Astrocyte of the cerebellum (primary cell): Measurements from ENCODE around the gene WNT3.

Experiments used
- DNase-seq: peaks from one replicate; pipeline ENCODE4 v3.0.0-alpha.2; 2011; ENCODE audit warnings: low read depth
- H3K4me3 ChIP-seq: 2 replicates; pipeline ENCODE4 v1.5.1; 2011; ENCODE audit warnings: mild to moderate bottlenecking, low read depth, low read length, moderate library complexity
- CTCF ChIP-seq: IDR thresholded peaks from 2 replicates; pipeline ENCODE4 v1.5.1; 2012; ENCODE audit warnings: low read length, low read depth, moderate library complexity, mild to moderate bottlenecking; ENCODE audit errors: missing control alignments
- in situ Hi-C: cut with HindIII; loops from 2 replicates; pipeline ENCODE4 v1.10.0; 2017; ENCODE audit warnings: low sequenced_read_pairs

WNT3 gene

GRCh38 chr17:46756081-46756735 lies 62.3 kb downstream of the WNT3 start:
- in situ Hi-C loops = no loop called here
- H3K4me3 ChIP-seq = no peak overlapping the region
- DNase-seq = no peak
- TF ChIP-seq CTCF = no peak

GRCh38 chr17:46753776-46754175 lies 64.7 kb downstream of the WNT3 start:
- no peak overlapping the region for H3K4me3 ChIP-seq
- TF ChIP-seq CTCF = no peak
- in situ Hi-C loops = no loop called here
- DNase-seq = no peak

GRCh38 chr17:46751425-46751824 lies 67.1 kb downstream of the WNT3 start:
- no peak for DNase-seq
- TF ChIP-seq CTCF = no peak
- in situ Hi-C loops = no loop called here
- H3K4me3 ChIP-seq = no peak overlapping the region

- in situ Hi-C loops = no loop called here
- no peak for DNase-seq
- H3K4me3 ChIP-seq = no peak overlapping the region
- TF ChIP-seq CTCF = no peak
Measured at GRCh38 chr17:46745376-46745775, 73.1 kb downstream of the WNT3 start.

- no peak for TF ChIP-seq CTCF
- in situ Hi-C loops = no loop called here
- H3K4me3 ChIP-seq = no peak overlapping the region
- DNase-seq = no peak
Measured at GRCh38 chr17:46744441-46744840, 74.1 kb downstream of the WNT3 start.

GRCh38 chr17:46742565-46743270 lies 75.8 kb downstream of the WNT3 start:
- DNase-seq = no peak
- no peak overlapping the region for H3K4me3 ChIP-seq
- TF ChIP-seq CTCF = no peak
- in situ Hi-C loops = no loop called here
